ENCODE data around the gene TMEM63A.

Gene TMEM63A

GRCh38 chr1:225887030-225887314 is 4.8 kb upstream of the TMEM63A start:
- H3F3A ChIP-seq (ENCODE audit: insufficient read depth, low read length): peaks cover 13% of the 10 kb centered on the region
- H3K4me3 ChIP-seq (ENCODE audit: low read length): no peak overlapping the region
- no peaks in the 10 kb centered on the region for H4K20me1 ChIP-seq (ENCODE audit: insufficient read depth, low read length)
- no peak overlapping the region for H3K4me2 ChIP-seq (ENCODE audit: low read depth, low read length)
- H3K9ac ChIP-seq (ENCODE audit: low read length): no peak overlapping the region
- no peaks in the 10 kb centered on the region for H3K36me3 ChIP-seq (replicated peaks; ENCODE audit: insufficient read depth, low read length)
- TF ChIP-seq EZH2 (optimal IDR thresholded peaks at IDR 0.05; ENCODE audit: low read depth, low read length) (no peak), EZH2phosphoT487 (IDR thresholded peaks at IDR 0.05; ENCODE audit: low read length) (no peak), CTCF (IDR thresholded peaks at IDR 0.05; ENCODE audit: low read length) (no peak)
- peaks cover 18% of the 10 kb centered on the region for H3K79me2 ChIP-seq (ENCODE audit: low read length)
- no peaks in the 10 kb centered on the region for H3K27me3 ChIP-seq (replicated peaks; ENCODE audit: insufficient read depth, low read length)
- no peaks in the 10 kb centered on the region for H3K9me2 ChIP-seq (replicated peaks; ENCODE audit: insufficient read depth, low read length)
- H3K27ac ChIP-seq (ENCODE audit: low read length): no peak overlapping the region
- no peak for DNase-seq
- H2AFZ ChIP-seq (ENCODE audit: low read length): no peak overlapping the region
- no peaks in the 10 kb centered on the region for H3K9me3 ChIP-seq (replicated peaks; ENCODE audit: insufficient read depth, low read length)
- H3K4me1 ChIP-seq (ENCODE audit: low read length): no peaks in the 10 kb centered on the region

- no peaks in the 10 kb centered on the region for H3K36me3 ChIP-seq (replicated peaks; ENCODE audit: insufficient read depth, low read length)
- H3K27ac ChIP-seq (ENCODE audit: low read length): no peak overlapping the region
- H3K9me3 ChIP-seq (replicated peaks; ENCODE audit: insufficient read depth, low read length): no peaks in the 10 kb centered on the region
- 0 out of 2 replicates have a peak, but pooled peaks cover under 1% of the 10 kb centered on the region for H3K4me1 ChIP-seq (ENCODE audit: low read length)
- DNase-seq: no peak
- H3K4me2 ChIP-seq (ENCODE audit: low read depth, low read length): no peak overlapping the region
- H3K79me2 ChIP-seq (ENCODE audit: low read length): peaks cover 24% of the 10 kb centered on the region
- peaks cover 18% of the 10 kb centered on the region for H3F3A ChIP-seq (ENCODE audit: insufficient read depth, low read length)
- no peaks in the 10 kb centered on the region for H3K9me2 ChIP-seq (replicated peaks; ENCODE audit: insufficient read depth, low read length)
- H4K20me1 ChIP-seq (ENCODE audit: insufficient read depth, low read length): no peaks in the 10 kb centered on the region
- H3K9ac ChIP-seq (ENCODE audit: low read length): no peak overlapping the region
- no peak overlapping the region for H2AFZ ChIP-seq (ENCODE audit: low read length)
- no peaks in the 10 kb centered on the region for H3K27me3 ChIP-seq (replicated peaks; ENCODE audit: insufficient read depth, low read length)
- no peak overlapping the region for H3K4me3 ChIP-seq (ENCODE audit: low read length)
- TF ChIP-seq EZH2 (optimal IDR thresholded peaks at IDR 0.05; ENCODE audit: low read depth, low read length) (no peak), CTCF (IDR thresholded peaks at IDR 0.05; ENCODE audit: low read length) (no peak), EZH2phosphoT487 (IDR thresholded peaks at IDR 0.05; ENCODE audit: low read length) (no peak)
Observed at GRCh38 chr1:225886159-225887029, 4.2 kb upstream of the TMEM63A start.

GRCh38 chr1:225885336-225885735 is 3.2 kb upstream of the TMEM63A start:
- TF ChIP-seq EZH2phosphoT487 (IDR thresholded peaks at IDR 0.05; ENCODE audit: low read length) (no peak), CTCF (IDR thresholded peaks at IDR 0.05; ENCODE audit: low read length) (no peak), EZH2 (optimal IDR thresholded peaks at IDR 0.05; ENCODE audit: low read depth, low read length) (no peak)
- peaks cover 34% of the 10 kb centered on the region for H3K79me2 ChIP-seq (ENCODE audit: low read length)
- H3K4me1 ChIP-seq (ENCODE audit: low read length): peaks cover 11% of the 10 kb centered on the region
- no peak overlapping the region for H3K4me3 ChIP-seq (ENCODE audit: low read length)
- H3K27ac ChIP-seq (ENCODE audit: low read length): no peak overlapping the region
- H3K36me3 ChIP-seq (replicated peaks; ENCODE audit: insufficient read depth, low read length): no peaks in the 10 kb centered on the region
- H3K9me2 ChIP-seq (replicated peaks; ENCODE audit: insufficient read depth, low read length): no peaks in the 10 kb centered on the region
- H3K27me3 ChIP-seq (replicated peaks; ENCODE audit: insufficient read depth, low read length): no peaks in the 10 kb centered on the region
- peaks cover 29% of the 10 kb centered on the region for H3F3A ChIP-seq (ENCODE audit: insufficient read depth, low read length)
- no peak overlapping the region for H3K9ac ChIP-seq (ENCODE audit: low read length)
- H3K9me3 ChIP-seq (replicated peaks; ENCODE audit: insufficient read depth, low read length): no peaks in the 10 kb centered on the region
- H2AFZ ChIP-seq (ENCODE audit: low read length): no peak overlapping the region
- DNase-seq: no peak
- H3K4me2 ChIP-seq (ENCODE audit: low read depth, low read length): no peak overlapping the region
- H4K20me1 ChIP-seq (ENCODE audit: insufficient read depth, low read length): no peaks in the 10 kb centered on the region

Measured in MM.1S (cell line).